ENCODE results near the gene GALNS.

GRCh38 chr16:88806491-88807111, 50.1 kb downstream of the GALNS start:
- TF ChIP-seq NFYB (CRISPR knock-in tag; conservative IDR thresholded peaks at IDR 0.05; ENCODE audit: low read depth) (no peak), CTCF (IDR thresholded peaks at IDR 0.05) (no peak), ATF6 (CRISPR knock-in tag; IDR thresholded peaks at IDR 0.05) (no peak), E2F5 (CRISPR knock-in tag; IDR thresholded peaks at IDR 0.05) (no peak), CREM (CRISPR knock-in tag; IDR thresholded peaks at IDR 0.05) (no peak), NR3C1 (CRISPR knock-in tag; conservative IDR thresholded peaks at IDR 0.05; ENCODE audit: low read depth) (no peak), IRF2 (CRISPR knock-in tag; IDR thresholded peaks at IDR 0.05; ENCODE audit: borderline replicate concordance, low read depth) (no peak), MYBL2 (CRISPR knock-in tag; IDR thresholded peaks at IDR 0.05) (no peak), CBFB (CRISPR knock-in tag; IDR thresholded peaks at IDR 0.05; ENCODE audit: low read depth) (no peak), FOXP4 (CRISPR knock-in tag; IDR thresholded peaks at IDR 0.05) (no peak), TP53 (CRISPR knock-in tag; IDR thresholded peaks at IDR 0.05) (no peak)
- TF ChIP-seq, protein P1, sequence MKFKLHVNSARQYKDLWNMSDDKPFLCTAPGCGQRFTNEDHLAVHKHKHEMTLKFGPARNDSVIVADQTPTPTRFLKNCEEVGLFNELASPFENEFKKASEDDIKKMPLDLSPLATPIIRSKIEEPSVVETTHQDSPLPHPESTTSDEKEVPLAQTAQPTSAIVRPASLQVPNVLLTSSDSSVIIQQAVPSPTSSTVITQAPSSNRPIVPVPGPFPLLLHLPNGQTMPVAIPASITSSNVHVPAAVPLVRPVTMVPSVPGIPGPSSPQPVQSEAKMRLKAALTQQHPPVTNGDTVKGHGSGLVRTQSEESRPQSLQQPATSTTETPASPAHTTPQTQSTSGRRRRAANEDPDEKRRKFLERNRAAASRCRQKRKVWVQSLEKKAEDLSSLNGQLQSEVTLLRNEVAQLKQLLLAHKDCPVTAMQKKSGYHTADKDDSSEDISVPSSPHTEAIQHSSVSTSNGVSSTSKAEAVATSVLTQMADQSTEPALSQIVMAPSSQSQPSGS (CRISPR knock-in tag; IDR thresholded peaks at IDR 0.05; ENCODE audit: borderline replicate concordance, low read depth), result no peak
- TF ChIP-seq, protein P2, sequence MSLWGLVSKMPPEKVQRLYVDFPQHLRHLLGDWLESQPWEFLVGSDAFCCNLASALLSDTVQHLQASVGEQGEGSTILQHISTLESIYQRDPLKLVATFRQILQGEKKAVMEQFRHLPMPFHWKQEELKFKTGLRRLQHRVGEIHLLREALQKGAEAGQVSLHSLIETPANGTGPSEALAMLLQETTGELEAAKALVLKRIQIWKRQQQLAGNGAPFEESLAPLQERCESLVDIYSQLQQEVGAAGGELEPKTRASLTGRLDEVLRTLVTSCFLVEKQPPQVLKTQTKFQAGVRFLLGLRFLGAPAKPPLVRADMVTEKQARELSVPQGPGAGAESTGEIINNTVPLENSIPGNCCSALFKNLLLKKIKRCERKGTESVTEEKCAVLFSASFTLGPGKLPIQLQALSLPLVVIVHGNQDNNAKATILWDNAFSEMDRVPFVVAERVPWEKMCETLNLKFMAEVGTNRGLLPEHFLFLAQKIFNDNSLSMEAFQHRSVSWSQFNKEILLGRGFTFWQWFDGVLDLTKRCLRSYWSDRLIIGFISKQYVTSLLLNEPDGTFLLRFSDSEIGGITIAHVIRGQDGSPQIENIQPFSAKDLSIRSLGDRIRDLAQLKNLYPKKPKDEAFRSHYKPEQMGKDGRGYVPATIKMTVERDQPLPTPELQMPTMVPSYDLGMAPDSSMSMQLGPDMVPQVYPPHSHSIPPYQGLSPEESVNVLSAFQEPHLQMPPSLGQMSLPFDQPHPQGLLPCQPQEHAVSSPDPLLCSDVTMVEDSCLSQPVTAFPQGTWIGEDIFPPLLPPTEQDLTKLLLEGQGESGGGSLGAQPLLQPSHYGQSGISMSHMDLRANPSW (CRISPR knock-in tag; conservative IDR thresholded peaks at IDR 0.05; ENCODE audit: low read depth), result no peak
- TF ChIP-seq, protein P3, sequence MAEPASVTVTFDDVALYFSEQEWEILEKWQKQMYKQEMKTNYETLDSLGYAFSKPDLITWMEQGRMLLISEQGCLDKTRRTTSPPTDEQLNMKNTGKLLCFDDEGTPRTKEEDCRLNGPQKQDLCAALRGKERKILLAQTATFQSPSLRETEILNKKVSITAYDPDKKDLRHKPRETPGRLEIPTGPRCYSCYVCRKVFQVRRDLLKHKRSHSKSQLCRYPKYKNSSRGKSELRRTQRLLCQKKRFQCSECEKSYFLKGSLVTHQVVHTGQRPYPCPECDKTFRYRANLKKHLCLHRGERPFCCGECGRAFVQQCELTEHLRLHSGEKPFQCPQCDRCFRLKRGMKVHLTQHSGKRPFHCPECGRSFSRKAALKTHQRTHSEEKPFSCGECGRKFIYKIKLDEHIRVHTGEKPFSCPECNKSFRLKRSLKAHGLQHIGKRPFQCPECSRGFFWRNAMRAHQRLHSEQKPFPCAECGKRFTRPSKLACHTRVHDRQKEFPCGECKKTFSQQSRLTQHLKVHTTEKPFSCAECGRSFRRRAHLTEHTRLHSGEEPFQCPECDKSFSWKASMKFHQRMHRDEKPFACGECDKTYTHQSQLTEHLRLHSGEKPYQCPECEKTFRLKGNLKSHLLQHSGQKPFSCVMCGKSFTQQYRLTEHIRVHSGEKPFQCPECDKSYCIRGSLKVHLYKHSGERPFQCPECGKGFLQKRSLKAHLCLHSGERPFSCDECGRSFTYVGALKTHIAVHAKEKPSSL (CRISPR knock-in tag; conservative IDR thresholded peaks at IDR 0.05), result no peak
